HepG2 (cell line): ENCODE measurements around the gene OR6B3. TPM values are rescaled to one million over a fixed set of nuclear protein-coding genes. Genes with fewer than 3 reads are reported as not detected.

ENCODE experiments used
- ATAC-seq: fragments of 200-7000 bp; cut with Tn5 transposase; 3 replicates; pipeline ENCODE4 v1.9.1; 2020; ENCODE audit warnings: mild to moderate bottlenecking, moderate library complexity
- BruUV-seq: library from RNA; stranded (reverse); fragments of 400-500 nt; replicated peaks from 2 replicates; lab custom pipeline; 2021; lab: Mats Ljungman, UMichigan
- CTCF ChIA-PET: fragments of 300-600 bp; formaldehyde crosslinking; extraction: SDS; loops from one replicate; lab custom pipeline; 2021; ENCODE audit warnings: low total read pairs, inconsistent platforms, low intra/inter-chr PET ratio; lab: Yijun Ruan, JAX
- POLR2A ChIA-PET: fragments of 350-600 bp; sonication (Branson Sonifier 250); formaldehyde crosslinking; loops from one replicate; lab custom pipeline; 2020; ENCODE audit warnings: antibody characterized with exemption, inconsistent platforms; lab: Yijun Ruan, JAX
- DNase-seq: peaks from one replicate; pipeline ENCODE4 v3.0.0-alpha.2; 2015; ENCODE audit warnings: low spot score
- FAIRE-seq: peaks from 3 replicates; lab custom pipeline; 2011; peaks lifted over from hg19 to GRCh38; lab: Jason Lieb, UNC
- H2AFZ ChIP-seq: one replicate; pipeline ENCODE4 v1.6.1; 2011; ENCODE audit warnings: low read length, inconsistent platforms
- H3K27ac ChIP-seq: fragments of 300-600 bp; 3 replicates; pipeline ENCODE4 v1.8.0; 2011; ENCODE audit warnings: mixed run types, mild to moderate bottlenecking, mixed read lengths, low read length, inconsistent platforms; ENCODE audit not compliant: insufficient read depth; ENCODE audit errors: extremely low read length
- H3K27me3 ChIP-seq, 2 experiments: fragments of 200-600 bp in 1 of 2; 2 replicates in 1 of 2; 3 replicates in 1 of 2; pipeline versions ENCODE4 v1.6.0 to v1.8.0; 2011; ENCODE audit warnings: low read length in 2 of 2, mild to moderate bottlenecking in 2 of 2, moderate library complexity in 2 of 2, inconsistent platforms in 1 of 2; ENCODE audit not compliant: insufficient read depth in 2 of 2, control insufficient read depth in 1 of 2
- H3K36me3 ChIP-seq, 2 experiments: fragments of 200-600 bp in 1 of 2; replicated peaks in 1 of 2; 2 replicates in 1 of 2; 3 replicates in 1 of 2; pipeline versions ENCODE4 v1.5.1 to v1.8.0; 2011; ENCODE audit warnings: low read length in 2 of 2, inconsistent platforms in 1 of 2; ENCODE audit not compliant: insufficient read depth in 2 of 2, control insufficient read depth in 1 of 2
- H3K4me1 ChIP-seq: 2 replicates; pipeline ENCODE4 v1.5.1; 2012; ENCODE audit warnings: low read length, inconsistent platforms; ENCODE audit not compliant: insufficient read depth
- H3K4me2 ChIP-seq: 2 replicates; pipeline ENCODE4 v1.6.0; 2011; ENCODE audit warnings: low read depth, low read length, inconsistent platforms
- H3K4me3 ChIP-seq, 3 experiments: fragments of 200-600 bp in 1 of 3; sonication (generic), shearing (Covaris generic) in 1 of 3; replicated peaks in 1 of 3; 2 replicates each; pipeline ENCODE4 v1.5.1; 2011 to 2016; ENCODE audit warnings: low read length in 3 of 3, inconsistent platforms in 2 of 3, low read depth in 2 of 3, mild to moderate bottlenecking in 2 of 3, control low read depth in 1 of 3, mixed read lengths in 1 of 3; ENCODE audit not compliant: insufficient read depth in 1 of 3
- H3K79me2 ChIP-seq: one replicate; pipeline ENCODE4 v1.6.1; 2011; ENCODE audit warnings: low read length, inconsistent platforms; ENCODE audit not compliant: insufficient read depth
- H3K9ac ChIP-seq: 2 replicates; pipeline ENCODE4 v1.6.0; 2011; ENCODE audit warnings: mild to moderate bottlenecking, low read depth, low read length, inconsistent platforms; ENCODE audit not compliant: insufficient read depth
- H3K9me3 ChIP-seq: 2 replicates; pipeline ENCODE4 v1.5.1; 2012; ENCODE audit warnings: mild to moderate bottlenecking, low read length
- H4K20me1 ChIP-seq: 2 replicates; pipeline ENCODE4 v1.6.0; 2011; ENCODE audit warnings: inconsistent platforms, mild to moderate bottlenecking, low read length, moderate library complexity; ENCODE audit not compliant: insufficient read depth
- GFI1 ChIP-seq: sonication (generic); formaldehyde crosslinking; IDR thresholded peaks from 2 replicates; pipeline ENCODE4 v1.5.0; 2020; ENCODE audit warnings: missing genetic modification reagents, mild to moderate bottlenecking, borderline replicate concordance
- HOXD1 ChIP-seq: sonication (generic); formaldehyde crosslinking; IDR thresholded peaks from 2 replicates; pipeline ENCODE4 v1.5.0; 2020; ENCODE audit warnings: missing genetic modification reagents
- MAFF ChIP-seq: IDR thresholded peaks from 2 replicates; pipeline ENCODE4 v1.6.1; 2011; ENCODE audit warnings: low read depth, low read length, improper control_type of control experiment
- MAFK ChIP-seq, 2 experiments: IDR thresholded peaks in 1 of 2; conservative IDR thresholded peaks in 1 of 2; 2 replicates each; pipeline ENCODE4 v1.6.1; 2011; ENCODE audit warnings: improper control_type of control experiment in 2 of 2, low read length in 2 of 2
- ZNF616 ChIP-seq: sonication (generic); formaldehyde crosslinking; IDR thresholded peaks from 2 replicates; pipeline ENCODE4 v1.5.0; 2020; ENCODE audit warnings: low read depth, mild to moderate bottlenecking, missing genetic modification reagents
- whole genome bisulfite sequencing: methylation state at CpG from one replicate; pipeline ENCODE4 v1.1.6; 2017; ENCODE audit warnings: low lambda C conversion rate; 5-methylcytosine and 5-hydroxymethylcytosine counted together
- in situ Hi-C: cut with HindIII; loops from 2 replicates; pipeline ENCODE4 v1.10.0; 2017; ENCODE audit warnings: low pct_unique_long_range_greater_than_20kb; ENCODE audit not compliant: extremely low pct_ligation_motif_present
- intact Hi-C: fragments of 100-400 bp; cut with micrococcal nuclease; formaldehyde crosslinking; loops from one replicate; pipeline ENCODE4 v1.10.0; 2022; ENCODE audit not compliant: unreplicated experiment
- polyA plus RNA-seq, 8 experiments: library from polyadenylated mRNA; depleted of rRNA in 3 of 8; stranded (reverse) in 7 of 8; unstranded in 1 of 8; fragments of >200 nt; fragmentation: Illumina TruSeq in 4 of 8; extraction: Trizol in 4 of 8; gene quantifications; 2 replicates each; pipeline versions ENCODE4 v1.2.1 to v1.2.3, GENCODE V29; 2011 to 2016; ENCODE audit warnings: low read depth in 4 of 8, missing spikeins in 1 of 8, mixed read lengths in 1 of 8; ENCODE audit not compliant: insufficient read depth in 1 of 8
- total RNA-seq, 5 experiments: library from RNA; depleted of rRNA; stranded (reverse); fragments of >200 nt; fragmentation: Illumina TruSeq; extraction: Trizol; gene quantifications; 2 replicates each; pipeline ENCODE4 v1.2.3, GENCODE V29; 2016; ENCODE audit warnings: low read depth in 1 of 5
- TF ChIP-seq, protein P1 (sequence below): sonication (generic); formaldehyde crosslinking; IDR thresholded peaks from 2 replicates; pipeline ENCODE4 v1.4.0; 2020; ENCODE audit warnings: mild to moderate bottlenecking, missing genetic modification reagents, borderline replicate concordance
- TF ChIP-seq, protein P2 (sequence below): IDR thresholded peaks from 2 replicates; pipeline ENCODE4 v1.6.1; 2016
- TF ChIP-seq, protein P3 (sequence below): sonication (generic); formaldehyde crosslinking; IDR thresholded peaks from 2 replicates; pipeline ENCODE4 v1.4.0; 2020; ENCODE audit warnings: mild to moderate bottlenecking, missing genetic modification reagents

OR6B3 gene
- total and polyA plus RNA-seq, 2 of the 13 experiments (the other 11 are each of a cell fraction or from before 2014, with no cell fraction given) = not detected

DNA sequence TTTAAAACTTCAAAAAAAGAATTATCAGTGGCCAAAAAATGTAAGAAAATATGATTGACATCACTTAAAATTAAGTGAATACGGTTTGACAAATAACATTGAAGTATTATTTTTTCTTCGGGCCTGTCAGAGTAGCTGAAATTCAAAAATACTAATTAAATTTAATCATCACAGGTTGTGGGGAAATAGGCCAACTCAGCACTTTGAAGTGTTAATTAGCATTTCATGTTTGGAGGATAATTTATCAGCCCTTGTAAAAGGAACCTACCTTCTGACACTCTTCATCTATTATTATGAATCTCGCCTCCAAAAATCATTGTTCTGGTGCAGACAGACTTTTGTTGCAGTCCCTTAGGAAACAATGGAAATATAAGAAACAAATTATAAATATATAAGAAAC lies 17.6 kb upstream of the OR6B3 start:
- no peaks in the 10 kb centered on the region for H3K4me1 ChIP-seq
- no TSS peak for BruUV-seq
- no peaks in the 10 kb centered on the region for H3K9me3 ChIP-seq
- H4K20me1 ChIP-seq = no peaks in the 10 kb centered on the region
- intact Hi-C loops = no loop called here
- no peak for FAIRE-seq
- H3K27ac ChIP-seq = no peak overlapping the region
- in situ Hi-C loops = no loop called here
- ChIA-PET POLR2A (no interaction called here), CTCF (no interaction called here)
- no peak for TF ChIP-seq ZNF616 (CRISPR knock-in tag)
- TF ChIP-seq, protein P1, sequence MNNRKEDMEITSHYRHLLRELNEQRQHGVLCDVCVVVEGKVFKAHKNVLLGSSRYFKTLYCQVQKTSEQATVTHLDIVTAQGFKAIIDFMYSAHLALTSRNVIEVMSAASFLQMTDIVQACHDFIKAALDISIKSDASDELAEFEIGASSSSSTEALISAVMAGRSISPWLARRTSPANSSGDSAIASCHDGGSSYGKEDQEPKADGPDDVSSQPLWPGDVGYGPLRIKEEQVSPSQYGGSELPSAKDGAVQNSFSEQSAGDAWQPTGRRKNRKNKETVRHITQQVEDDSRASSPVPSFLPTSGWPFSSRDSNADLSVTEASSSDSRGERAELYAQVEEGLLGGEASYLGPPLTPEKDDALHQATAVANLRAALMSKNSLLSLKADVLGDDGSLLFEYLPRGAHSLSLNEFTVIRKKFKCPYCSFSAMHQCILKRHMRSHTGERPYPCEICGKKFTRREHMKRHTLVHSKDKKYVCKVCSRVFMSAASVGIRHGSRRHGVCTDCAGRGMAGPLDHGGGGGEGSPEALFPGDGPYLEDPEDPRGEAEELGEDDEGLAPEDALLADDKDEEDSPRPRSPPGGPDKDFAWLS (CRISPR knock-in tag) = no peak
- peak; percentile 81 for TF ChIP-seq MAFF
- TF ChIP-seq GFI1 (CRISPR knock-in tag) = no peak
- peak; percentile 78 to 89 for TF ChIP-seq MAFK (conservative IDR thresholded peaks at IDR 0.05 in 1 of 2, IDR thresholded peaks at IDR 0.05 in 1 of 2; ENCODE audit: low read length in 2 of 2)
- H3K36me3 ChIP-seq = no peaks in the 10 kb centered on the region
- 27% methylated on average over 3 of the region's 3 CpGs for WGBS
- H3K79me2 ChIP-seq = no peaks in the 10 kb centered on the region
- no peak for ATAC-seq
- no peak overlapping the region for H3K9ac ChIP-seq
- H3K4me2 ChIP-seq = no peak overlapping the region
- H3K27me3 ChIP-seq = peaks cover 0 to 13% of the 10 kb centered on the region in 2 experiments; a peak in 2 of 5 replicates
- no peak for DNase-seq
- H2AFZ ChIP-seq = no peak overlapping the region
- H3K4me3 ChIP-seq = no peak overlapping the region

DNA sequence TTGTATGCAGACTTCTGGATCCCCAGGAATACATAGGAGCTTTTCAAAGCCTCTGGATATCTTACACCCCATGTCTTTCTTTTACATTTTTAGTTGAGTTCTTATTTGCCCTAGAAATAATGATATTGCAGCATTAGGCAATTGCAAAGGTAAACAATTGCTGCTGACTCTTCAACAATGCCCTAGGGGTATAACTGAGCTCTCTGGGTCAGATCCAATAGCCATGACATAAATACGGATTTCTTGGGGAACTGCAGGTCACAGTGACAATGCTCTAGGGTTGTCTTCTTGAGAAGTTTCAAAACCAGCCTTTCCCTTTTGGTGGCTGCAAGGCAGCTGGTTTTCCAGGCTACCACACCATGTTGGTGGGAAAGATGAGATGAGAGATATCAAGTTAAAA lies 16.5 kb upstream of the OR6B3 start:
- Histone ChIP-seq H3K4me2 (no peak overlapping the region), H2AFZ (no peak overlapping the region), H4K20me1 (no peaks in the 10 kb centered on the region), H3K9me3 (no peaks in the 10 kb centered on the region), H3K9ac (no peak overlapping the region), H3K27me3 (peaks cover 0 to 10% of the 10 kb centered on the region in 2 experiments; a peak in 2 of 5 replicates), H3K4me1 (no peaks in the 10 kb centered on the region), H3K27ac (no peak overlapping the region), H3K36me3 (no peaks in the 10 kb centered on the region), H3K4me3 (no peak overlapping the region), H3K79me2 (no peaks in the 10 kb centered on the region)
- BruUV-seq = no TSS peak
- intact Hi-C loops (no loop called here), in situ Hi-C loops (no loop called here)
- no peak for ATAC-seq
- no peak for FAIRE-seq
- ChIA-PET POLR2A (no interaction called here), CTCF (no interaction called here)
- DNase-seq = no peak
- 0% methylated on average over 1 of the region's 1 CpG for WGBS
- TF ChIP-seq, protein P2, sequence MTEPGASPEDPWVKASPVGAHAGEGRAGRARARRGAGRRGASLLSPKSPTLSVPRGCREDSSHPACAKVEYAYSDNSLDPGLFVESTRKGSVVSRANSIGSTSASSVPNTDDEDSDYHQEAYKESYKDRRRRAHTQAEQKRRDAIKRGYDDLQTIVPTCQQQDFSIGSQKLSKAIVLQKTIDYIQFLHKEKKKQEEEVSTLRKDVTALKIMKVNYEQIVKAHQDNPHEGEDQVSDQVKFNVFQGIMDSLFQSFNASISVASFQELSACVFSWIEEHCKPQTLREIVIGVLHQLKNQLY (CRISPR knock-in tag) = no peak
- TF ChIP-seq HOXD1 (CRISPR knock-in tag) = no peak
- TF ChIP-seq, protein P3, sequence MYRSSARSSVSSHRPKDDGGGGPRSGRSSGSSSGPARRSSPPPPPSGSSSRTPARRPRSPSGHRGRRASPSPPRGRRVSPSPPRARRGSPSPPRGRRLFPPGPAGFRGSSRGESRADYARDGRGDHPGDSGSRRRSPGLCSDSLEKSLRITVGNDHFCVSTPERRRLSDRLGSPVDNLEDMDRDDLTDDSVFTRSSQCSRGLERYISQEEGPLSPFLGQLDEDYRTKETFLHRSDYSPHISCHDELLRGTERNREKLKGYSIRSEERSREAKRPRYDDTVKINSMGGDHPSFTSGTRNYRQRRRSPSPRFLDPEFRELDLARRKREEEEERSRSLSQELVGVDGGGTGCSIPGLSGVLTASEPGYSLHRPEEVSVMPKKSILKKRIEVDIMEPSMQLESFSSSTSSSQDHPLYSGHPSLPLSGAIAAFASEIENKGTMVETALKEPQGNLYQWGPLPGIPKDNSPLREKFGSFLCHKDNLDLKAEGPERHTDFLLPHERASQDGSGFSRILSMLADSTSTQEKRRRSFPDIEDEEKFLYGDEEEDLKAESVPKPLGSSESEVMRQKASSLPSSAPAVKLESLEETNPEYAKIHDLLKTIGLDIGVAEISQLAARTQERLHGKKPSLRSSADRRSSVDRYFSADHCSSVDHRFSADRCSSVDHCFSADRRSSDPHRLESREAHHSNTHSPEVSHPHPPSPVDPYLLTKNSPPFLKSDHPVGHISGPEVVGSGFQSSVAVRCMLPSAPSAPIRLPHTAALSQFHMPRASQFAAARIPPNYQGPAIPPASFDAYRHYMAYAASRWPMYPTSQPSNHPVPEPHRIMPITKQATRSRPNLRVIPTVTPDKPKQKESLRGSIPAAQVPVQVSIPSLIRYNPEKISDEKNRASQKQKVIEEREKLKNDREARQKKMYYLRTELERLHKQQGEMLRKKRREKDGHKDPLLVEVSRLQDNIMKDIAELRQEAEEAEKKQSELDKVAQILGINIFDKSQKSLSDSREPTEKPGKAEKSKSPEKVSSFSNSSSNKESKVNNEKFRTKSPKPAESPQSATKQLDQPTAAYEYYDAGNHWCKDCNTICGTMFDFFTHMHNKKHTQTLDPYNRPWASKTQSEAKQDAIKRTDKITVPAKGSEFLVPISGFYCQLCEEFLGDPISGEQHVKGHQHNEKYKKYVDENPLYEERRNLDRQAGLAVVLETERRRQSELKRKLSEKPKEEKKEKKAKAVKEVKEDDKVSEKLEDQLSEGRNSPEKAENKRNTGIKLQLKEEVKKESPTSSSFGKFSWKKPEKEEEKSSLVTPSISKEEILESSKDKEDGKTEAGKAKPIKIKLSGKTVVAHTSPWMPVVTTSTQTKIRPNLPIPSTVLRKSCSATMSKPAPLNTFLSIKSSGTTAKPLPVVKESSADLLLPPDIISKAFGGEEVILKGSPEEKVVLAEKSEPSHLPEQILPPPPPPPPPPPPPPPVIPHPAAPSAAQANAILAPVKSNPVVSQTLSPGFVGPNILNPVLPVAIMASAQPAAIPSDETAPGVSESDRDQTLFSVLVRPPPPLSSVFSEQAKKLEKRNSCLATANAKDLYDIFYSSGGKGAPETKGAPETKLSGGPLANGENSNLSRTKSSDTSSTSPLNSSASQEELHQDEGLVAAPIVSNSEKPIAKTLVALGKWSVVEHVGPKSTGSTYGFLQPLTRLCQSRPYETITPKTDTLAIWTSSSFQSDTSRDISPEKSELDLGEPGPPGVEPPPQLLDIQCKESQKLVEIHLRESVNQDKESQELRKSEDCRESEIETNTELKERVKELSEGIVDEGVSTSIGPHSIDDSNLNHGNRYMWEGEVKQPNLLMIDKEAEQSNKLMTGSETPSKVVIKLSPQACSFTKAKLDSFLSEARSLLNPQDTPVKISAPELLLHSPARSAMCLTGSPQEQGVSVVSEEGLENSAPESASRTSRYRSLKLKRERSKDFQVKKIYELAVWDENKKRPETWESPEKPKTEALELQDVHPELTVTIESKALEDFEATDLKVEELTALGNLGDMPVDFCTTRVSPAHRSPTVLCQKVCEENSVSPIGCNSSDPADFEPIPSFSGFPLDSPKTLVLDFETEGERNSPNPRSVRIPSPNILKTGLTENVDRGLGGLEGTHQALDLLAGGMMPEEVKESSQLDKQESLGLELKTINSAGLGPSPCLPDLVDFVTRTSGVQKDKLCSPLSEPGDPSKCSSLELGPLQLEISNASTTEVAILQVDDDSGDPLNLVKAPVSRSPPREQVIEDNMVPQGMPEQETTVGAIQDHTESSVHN (CRISPR knock-in tag) = no peak
